ENCODE data around the gene RFX2.

Gene RFX2

DNA sequence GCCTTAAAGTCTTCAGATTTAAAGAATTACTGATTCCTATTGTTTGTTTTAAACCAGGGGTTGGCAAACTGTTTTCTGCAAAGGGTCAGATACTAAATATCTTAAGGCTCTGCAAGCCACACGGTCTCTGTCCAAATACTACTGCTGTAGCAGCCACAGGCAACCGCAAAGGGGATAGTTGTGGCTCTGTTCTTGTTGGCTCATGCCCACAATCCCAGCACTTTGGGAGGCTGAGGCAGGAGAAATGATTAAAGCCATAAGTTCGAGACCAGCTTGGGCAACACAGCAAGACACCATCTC, 154.7 kb downstream of the RFX2 start:
- no peak for DNase-seq (ENCODE audit: low read depth)

DNA sequence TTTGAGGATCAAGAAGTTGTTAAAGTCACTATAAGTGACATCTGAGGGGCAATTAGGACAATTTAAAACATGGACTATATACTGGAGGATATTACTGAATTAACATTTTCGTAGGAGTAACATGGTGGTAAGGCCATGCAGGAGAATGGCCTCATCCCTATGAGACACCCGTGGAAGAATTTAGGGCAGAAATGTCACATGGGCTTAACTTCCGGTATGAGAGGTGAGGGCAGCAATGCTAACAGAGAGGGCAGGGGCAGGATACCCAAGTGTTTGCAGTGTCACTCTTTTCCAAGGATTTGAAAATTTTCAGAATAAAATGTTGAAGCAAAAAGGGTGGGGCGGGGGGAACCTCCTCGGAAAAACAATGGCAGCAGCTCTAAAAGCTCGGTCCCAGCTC, 156.0 kb downstream of the RFX2 start:
- DNase-seq (ENCODE audit: low read depth) = no peak

- no peak for DNase-seq (ENCODE audit: low read depth)
Measured at GRCh38 chr19:5953680-5954213, 156.6 kb downstream of the RFX2 start.

GRCh38 chr19:5953030-5953589, 157.2 kb downstream of the RFX2 start:
- no peak for DNase-seq (ENCODE audit: low read depth)

GRCh38 chr19:5952193-5953029, 157.9 kb downstream of the RFX2 start:
- no peak for DNase-seq (ENCODE audit: low read depth)

- DNase-seq (ENCODE audit: low read depth) = no peak
Measured at GRCh38 chr19:5951338-5951861, 158.9 kb downstream of the RFX2 start.

DNA sequence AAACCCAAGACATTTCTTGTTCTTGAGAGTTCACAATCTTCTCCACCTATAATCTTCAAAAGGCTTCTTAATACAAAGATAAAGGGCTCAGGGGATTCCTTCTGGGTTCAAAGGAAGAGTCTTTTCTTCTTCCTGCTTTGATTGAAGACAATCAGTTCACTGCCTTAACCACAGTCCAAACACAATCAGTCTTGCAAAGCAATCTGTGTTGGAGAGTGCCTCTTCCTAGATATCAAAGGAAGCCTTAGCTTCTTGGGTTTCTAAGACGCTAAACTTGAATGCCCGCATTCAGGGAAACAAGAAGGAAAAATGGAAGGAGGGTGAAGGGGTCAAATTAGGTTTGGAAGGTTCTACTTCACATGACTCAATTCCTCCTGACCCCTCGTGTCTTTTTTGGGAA, 159.6 kb downstream of the RFX2 start:
- no peak for DNase-seq (ENCODE audit: low read depth)

GRCh38 chr19:5949792-5950305, 160.5 kb downstream of the RFX2 start:
- no peak for DNase-seq (ENCODE audit: low read depth)

- no peak for DNase-seq (ENCODE audit: low read depth)
Measured at GRCh38 chr19:5948752-5949564, 161.3 kb downstream of the RFX2 start.

DNA sequence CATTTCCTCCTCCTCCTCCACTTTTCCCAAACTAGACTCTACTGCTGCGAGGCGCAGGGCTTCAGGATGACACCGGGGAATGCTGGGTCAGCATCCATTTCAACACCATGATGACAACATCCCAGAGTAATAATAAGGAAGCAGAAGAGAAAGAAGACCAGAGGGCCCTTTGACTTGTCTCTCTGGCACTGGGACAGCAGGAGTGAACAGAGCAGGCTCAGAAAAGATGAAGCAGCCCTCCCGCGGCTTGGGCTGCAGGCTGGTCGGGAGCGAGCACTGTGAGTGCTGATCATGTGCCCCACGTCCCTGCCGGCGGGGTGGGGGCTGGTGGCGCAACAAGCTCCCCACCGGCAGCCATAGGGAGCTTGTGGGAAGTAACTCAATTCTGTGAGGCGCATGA, 162.9 kb downstream of the RFX2 start:
- DNase-seq (ENCODE audit: low read depth) = no peak

GRCh38 chr19:5943623-5944022, 166.7 kb downstream of the RFX2 start:
- no peak for DNase-seq (ENCODE audit: low read depth)
